GM19372 (cell line): ENCODE data around the gene KNDC1.
"Not testable (repeated sequence)": the region's sequence is repeated elsewhere in the genome, so short reads cannot be mapped to it uniquely, and the experiment has no call there.

ENCODE experiments used
- ATAC-seq: cut with Tn5 transposase; IDR thresholded peaks from one replicate; pipeline ENCODE4 v1.9.1; 2021; ENCODE audit warnings: mild to moderate bottlenecking, low read depth, moderate library complexity; ENCODE audit not compliant: unreplicated experiment

Gene KNDC1

DNA sequence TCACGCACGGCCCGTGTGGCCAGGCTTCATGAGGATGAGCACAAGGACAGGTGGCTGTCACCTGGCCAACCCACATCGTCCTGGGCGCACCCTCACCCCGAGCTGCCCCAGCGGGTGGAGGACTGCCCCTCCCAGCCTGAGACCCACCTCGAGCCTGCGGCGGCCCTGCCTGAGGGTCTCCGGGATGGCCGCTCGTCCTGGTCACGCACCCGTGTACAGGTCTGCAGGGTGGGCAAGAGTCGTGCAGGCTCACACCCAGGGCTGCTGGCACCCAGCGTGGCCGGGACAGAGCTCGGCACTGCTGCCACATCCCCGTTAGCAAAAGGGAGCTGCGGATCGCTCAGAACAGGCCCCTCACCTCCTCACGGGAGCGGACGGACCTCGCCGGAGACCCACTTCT, 55.6 kb downstream of the KNDC1 start:
- no peak for ATAC-seq

GRCh38 chr10:133216776-133217175, 56.8 kb downstream of the KNDC1 start:
- ATAC-seq: no peak

DNA sequence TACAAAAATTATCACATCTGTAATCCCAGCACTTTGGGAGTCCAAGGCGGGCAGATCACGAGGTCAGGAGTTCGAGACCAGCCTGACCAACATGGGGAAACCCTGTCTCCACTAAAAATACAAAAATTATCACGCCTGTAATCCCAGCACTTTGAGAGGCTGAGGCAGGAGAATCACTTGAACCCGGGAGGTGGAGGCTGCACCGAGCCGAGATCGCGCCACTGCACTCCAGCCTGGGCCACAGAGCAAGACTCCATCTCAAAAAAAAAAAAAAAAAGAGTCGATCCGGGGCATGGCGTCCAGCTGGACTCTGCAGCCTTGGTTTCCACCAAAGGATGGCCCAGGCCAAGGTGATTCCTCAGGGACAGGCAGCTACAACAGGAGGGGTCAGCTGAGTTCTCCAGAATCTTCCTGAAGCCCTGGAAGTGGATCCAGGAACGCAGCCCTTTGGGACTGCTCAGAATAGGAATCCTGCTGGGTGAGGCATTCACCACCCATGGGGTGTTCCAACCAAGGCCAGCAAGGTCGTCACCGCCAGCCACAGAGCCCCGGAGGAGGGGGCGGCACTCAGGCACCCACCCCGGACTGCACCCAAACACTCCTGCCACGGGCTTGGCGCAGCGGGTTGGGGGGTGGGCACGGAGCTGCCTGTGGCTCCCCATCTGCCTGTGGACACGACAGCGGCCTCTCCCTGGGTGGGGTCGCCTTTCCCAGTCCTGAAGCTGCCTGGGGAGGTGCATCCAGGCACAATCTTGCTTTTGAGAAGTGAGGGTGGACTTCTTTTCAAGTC, 58.0 kb downstream of the KNDC1 start:
- no peak for ATAC-seq

DNA sequence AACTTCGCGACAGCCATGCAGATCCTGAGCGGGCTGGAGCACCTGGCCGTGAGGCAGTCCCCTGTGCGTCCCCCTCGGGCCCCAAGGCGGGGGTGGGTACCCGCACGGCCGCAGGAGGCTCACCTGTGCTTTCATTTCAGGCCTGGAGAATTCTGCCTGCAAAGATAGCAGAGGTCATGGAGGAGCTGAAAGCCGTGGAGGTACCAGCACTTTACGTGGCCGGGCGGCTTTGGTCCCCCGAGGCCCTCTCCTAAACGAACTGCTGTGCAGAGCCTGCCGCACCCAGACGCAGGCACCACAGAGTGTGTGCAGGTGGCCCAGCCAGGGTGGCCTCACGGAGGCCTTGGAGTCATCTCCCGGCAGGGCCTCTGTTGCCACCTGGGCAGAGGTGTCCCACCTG, 58.9 kb downstream of the KNDC1 start:
- no peak for ATAC-seq

DNA sequence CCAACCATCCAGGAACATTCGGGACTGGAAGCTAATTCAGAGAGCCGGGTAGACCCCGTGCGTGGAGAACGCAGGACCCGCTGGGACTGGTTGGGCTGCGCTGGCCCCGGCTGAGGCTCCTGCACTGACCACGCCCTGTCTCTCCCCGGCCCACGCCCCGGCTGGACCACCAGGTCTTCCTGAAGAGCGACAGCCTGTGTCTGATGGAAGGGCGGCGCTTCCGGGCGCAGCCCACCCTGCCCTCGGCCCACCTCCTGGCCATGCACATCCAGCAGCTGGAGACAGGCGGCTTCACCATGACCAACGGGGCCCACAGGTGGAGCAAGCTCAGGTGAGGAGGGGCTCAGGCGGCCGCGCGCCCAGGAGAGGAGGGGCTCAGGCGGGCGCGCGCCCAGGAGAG, 59.8 kb downstream of the KNDC1 start:
- no peak for ATAC-seq

DNA sequence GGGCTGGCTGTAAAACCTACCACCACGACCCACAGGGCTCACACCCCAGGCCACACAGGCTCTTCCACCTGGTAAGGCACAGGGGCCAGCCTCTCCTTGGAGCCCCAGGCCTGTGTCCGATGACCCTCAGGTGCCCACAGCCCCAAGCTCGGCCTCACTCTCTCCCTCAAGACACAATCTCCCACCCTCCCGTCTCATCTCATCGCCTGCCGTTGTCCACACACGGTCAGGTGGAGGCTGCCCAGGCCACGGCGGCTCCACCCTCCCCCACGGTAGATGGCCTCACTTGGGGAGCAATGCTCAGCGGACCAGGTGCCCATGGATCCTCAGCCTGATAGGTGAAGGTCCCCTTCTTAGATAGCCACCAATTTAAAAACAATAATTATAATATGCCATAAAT, 61.3 kb downstream of the KNDC1 start:
- no peak for ATAC-seq

- ATAC-seq: not testable (repeated sequence)
These were observed 61.7 kb downstream of the KNDC1 start for GRCh38 chr10:133221756-133222155.

GRCh38 chr10:133224076-133224475, 64.1 kb downstream of the KNDC1 start:
- no peak for ATAC-seq

DNA sequence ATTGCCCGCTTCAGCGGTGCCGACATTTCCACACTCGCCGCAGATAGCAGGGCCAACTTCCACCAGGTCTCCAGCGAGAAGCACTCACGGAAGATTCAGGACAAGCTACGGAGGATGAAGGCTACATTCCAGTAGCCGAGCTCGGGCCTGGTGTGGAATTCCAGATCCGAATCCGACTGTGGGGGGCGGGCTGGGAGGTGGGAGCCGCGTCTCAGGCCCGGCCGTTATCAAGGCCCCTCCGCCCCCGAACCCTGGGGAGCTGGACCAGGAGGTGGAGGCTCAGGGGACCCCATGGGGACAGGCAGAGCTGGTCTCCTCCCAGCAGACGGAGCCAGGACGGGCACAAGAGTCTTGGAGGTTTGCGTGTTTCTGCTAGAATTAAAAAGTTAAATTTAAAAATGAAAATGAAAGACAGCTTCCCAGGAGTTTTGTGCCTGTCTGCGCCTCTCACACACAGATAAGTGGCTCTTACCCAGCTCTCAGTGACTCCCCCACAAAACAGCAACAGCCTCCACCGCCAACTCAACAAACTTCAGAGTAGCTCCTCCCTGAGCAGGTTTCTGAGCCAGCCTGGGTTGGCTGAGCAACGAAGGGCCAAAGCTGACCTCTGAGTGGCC, 64.8 kb downstream of the KNDC1 start:
- ATAC-seq: no peak

GRCh38 chr10:133225707-133226191, 65.7 kb downstream of the KNDC1 start:
- ATAC-seq: no peak

DNA sequence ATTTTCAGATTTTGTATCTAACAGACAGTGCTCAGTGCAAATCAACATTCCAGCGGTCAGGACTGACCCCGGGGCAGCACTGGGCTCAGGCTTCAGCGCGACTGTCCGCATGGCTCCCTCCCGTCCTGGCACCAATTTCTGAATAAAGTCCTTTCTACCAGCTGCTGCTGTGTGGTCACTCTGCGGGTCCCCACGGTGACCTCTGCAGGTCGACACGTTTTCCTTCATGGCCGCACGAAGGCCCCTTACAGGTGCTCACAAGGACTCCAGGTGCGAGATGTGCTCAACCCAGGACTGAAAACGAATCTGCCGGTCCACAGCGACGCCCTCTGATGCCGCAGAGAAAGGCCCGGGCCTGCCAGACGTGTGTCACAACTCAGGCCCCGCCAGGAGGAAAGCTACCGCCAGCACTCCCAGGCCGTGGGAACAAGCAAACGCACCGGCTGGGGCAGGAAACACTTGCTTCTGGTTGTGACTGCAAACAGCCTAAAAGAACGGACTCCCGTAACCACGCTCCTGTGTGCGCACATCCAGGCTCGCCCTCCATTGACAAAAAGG, 66.3 kb downstream of the KNDC1 start:
- ATAC-seq: no peak

DNA sequence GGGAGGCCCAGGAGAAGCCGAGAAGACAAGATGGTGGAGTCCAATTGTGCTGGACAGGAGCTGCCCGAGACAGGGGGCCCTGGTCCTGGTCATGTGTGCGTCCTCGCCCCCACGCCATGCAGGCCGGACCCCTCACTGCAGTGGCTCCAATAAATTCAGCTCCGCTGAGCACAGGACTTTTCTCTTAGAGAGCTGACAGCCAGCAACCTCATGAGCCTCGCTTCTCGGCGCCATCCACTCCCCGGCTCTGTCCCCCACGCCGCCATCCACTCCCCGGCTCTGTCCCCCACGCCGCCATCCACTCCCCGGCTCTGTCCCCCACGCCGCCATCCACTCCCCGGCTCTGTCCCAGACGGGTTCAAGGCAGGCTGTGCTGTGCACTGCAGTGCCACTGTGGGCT, 67.2 kb downstream of the KNDC1 start:
- no peak for ATAC-seq

GRCh38 chr10:133229265-133230043, 69.4 kb downstream of the KNDC1 start:
- ATAC-seq: no peak

DNA sequence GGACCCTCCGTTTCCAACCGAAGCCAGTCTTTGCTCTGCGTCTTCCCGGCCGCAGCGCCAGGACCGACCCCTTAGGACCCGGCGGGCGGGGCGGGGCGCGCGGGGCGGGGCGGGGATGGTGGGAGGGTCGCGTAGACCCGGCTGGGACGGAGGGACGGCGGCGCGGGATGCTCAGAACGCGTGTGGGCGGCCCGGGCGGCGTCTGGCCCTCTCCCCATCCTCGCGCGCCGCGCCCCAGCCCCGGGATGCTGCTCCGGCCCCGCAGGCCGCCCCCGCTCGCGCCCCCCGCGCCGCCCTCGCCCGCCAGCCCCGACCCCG, 70.0 kb downstream of the KNDC1 start, which contains the start of gene UTF1:
Gene UTF1, plus strand, starts transcription at position 174 of the 318 bp plus-strand sequence. Its CDS starts 72 bp downstream, at position 246.
- ATAC-seq: no peak

DNA sequence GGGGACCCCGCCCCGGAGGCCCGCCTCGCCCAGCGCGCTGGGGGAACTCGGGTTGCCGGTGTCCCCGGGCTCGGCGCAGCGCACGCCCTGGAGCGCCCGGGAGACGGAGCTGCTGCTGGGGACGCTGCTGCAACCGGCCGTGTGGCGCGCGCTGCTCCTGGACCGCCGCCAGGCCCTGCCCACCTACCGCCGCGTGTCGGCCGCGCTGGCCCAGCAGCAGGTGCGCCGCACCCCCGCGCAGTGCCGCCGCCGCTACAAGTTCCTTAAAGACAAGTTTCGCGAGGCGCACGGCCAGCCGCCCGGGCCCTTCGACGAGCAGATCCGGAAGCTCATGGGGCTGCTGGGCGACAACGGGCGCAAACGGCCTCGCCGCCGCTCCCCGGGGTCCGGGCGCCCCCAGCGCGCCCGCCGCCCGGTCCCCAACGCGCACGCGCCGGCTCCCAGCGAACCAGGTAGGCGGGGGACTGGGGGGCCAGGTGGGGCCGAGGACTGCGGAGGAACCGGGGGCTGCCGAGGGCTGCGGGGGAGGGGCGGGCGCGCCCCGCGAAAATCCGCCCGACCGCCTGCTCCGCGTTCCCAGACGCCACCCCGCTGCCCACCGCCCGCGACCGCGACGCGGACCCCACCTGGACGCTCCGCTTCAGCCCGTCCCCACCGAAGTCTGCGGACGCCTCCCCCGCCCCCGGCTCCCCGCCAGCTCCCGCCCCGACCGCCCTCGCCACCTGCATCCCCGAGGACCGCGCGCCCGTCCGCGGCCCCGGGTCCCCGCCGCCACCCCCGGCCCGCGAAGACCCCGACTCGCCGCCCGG, 70.6 kb downstream of the KNDC1 start:
- no peak for ATAC-seq

DNA sequence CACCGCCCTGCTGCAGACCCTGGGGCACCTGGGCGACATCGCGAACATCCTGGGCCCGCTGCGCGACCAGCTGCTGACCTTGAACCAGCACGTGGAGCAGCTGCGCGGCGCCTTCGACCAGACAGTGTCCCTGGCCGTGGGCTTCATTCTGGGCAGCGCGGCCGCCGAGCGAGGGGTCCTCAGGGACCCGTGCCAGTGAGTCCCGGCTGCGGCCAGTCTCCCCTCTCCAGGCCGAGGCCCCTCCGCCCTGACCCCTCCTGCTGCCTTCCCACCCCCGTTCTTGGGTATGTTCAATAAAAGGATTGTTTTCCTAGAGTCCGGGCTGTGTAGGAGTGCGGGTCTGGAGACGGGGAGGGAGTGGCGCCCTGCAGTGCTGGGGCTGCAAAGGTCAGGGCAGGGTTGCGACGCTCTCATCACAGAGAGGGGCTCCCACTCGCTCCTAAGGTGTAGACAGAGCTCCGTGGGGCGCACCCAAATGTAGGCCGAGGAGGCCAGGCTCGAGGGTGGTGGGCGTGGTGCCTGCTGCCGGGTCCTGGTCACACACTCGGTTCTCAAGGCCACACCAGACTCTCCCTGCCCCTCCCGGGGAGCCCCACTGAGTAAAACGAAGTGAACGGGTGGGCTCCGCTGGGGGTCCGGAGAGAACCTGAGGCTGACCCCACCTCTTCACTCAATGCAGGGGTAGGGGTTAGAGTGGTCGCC, 71.4 kb downstream of the KNDC1 start:
- ATAC-seq: no peak

- ATAC-seq: no peak
These were observed 72.0 kb downstream of the KNDC1 start for GRCh38 chr10:133231946-133232574.

DNA sequence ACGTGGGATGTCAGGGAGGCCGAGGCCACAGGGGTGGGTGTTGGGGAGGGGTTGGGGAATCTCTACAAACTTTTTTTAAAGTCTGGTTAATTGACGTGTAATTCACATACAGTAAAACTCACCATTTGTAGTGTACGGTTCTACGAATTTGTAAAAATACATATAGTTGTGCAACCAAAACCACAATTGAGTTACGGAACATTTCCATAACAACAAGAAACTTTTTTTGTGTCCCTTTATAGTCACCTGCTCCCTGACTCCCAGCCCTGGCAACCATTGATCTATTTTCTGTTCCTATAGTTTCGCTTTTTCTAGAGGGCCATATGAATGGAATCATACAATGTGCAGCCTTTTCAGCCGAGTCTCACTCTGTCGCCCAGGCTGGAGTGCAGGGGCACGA, 74.8 kb downstream of the KNDC1 start:
- not testable (repeated sequence) for ATAC-seq

- ATAC-seq: no peak
These were observed 75.3 kb downstream of the KNDC1 start for GRCh38 chr10:133235265-133235855.
